ACC112 (cell line): ENCODE data around the gene WRAP53.
A peak's percentile ranks its signal among the peaks of the same experiment; 100 is the strongest.
"Not testable (repeated sequence)": the region's sequence is repeated elsewhere in the genome, so short reads cannot be mapped to it uniquely, and the experiment has no call there.

Experiments used
- H2AFZ ChIP-seq: fragments of 200-600 bp; sonication (generic); one replicate; pipeline ENCODE4 v1.6.0; 2017; ENCODE audit warnings: antibody characterized with exemption, low read length; ENCODE audit not compliant: unreplicated experiment
- H3K27ac ChIP-seq: fragments of 200-600 bp; sonication (generic); 2 replicates; pipeline ENCODE4 v1.5.1; 2014; ENCODE audit warnings: low read depth, mild to moderate bottlenecking, antibody characterized with exemption, low read length, moderate library complexity
- H3K27me3 ChIP-seq: fragments of 200-600 bp; sonication (generic); 2 replicates; pipeline ENCODE4 v1.6.1; 2014; ENCODE audit warnings: mild to moderate bottlenecking, antibody characterized with exemption, low read length, moderate library complexity, mixed read lengths; ENCODE audit not compliant: insufficient read depth
- H3K36me3 ChIP-seq: fragments of 200-600 bp; sonication (generic); 2 replicates; pipeline ENCODE4 v1.6.1; 2016; ENCODE audit warnings: mild to moderate bottlenecking, antibody characterized with exemption, low read length, moderate library complexity, mixed read lengths; ENCODE audit not compliant: insufficient read depth
- H3K4me1 ChIP-seq: fragments of 200-600 bp; sonication (generic); one replicate; pipeline ENCODE4 v1.6.1; 2016; ENCODE audit warnings: low read length, mixed read lengths; ENCODE audit not compliant: insufficient read depth, unreplicated experiment, control insufficient read depth
- H3K4me3 ChIP-seq: fragments of 200-600 bp; sonication (generic); 2 replicates; pipeline ENCODE4 v1.5.1; 2014; ENCODE audit warnings: mild to moderate bottlenecking, low read depth, low read length
- H3K79me2 ChIP-seq: fragments of 200-600 bp; sonication (generic); one replicate; pipeline ENCODE4 v1.6.0; 2016; ENCODE audit warnings: low read length; ENCODE audit not compliant: control insufficient read depth, unreplicated experiment, insufficient read depth

Gene WRAP53

GRCh38 chr17:7687908-7688807 lies at the start of gene WRAP53:
TSS of gene WRAP53 (plus strand) at chr17:7688477. CDS start at chr17:7688649, 172 bp downstream.
- peak within 1 kb of the TSS; percentile 98 for H3K27ac ChIP-seq
- H3K4me3 ChIP-seq: peak within 1 kb of the TSS; percentile 90
- H3K27me3 ChIP-seq: no peaks in the 10 kb centered on the region
- peak within 1 kb of the TSS; percentile 87 for H2AFZ ChIP-seq
- peaks cover 50% of the 10 kb centered on the region for H3K79me2 ChIP-seq
- peaks cover 6% of the 10 kb centered on the region; the same call in 1 of the 2 replicates for H3K36me3 ChIP-seq
- peaks cover 18% of the 10 kb centered on the region for H3K4me1 ChIP-seq

DNA sequence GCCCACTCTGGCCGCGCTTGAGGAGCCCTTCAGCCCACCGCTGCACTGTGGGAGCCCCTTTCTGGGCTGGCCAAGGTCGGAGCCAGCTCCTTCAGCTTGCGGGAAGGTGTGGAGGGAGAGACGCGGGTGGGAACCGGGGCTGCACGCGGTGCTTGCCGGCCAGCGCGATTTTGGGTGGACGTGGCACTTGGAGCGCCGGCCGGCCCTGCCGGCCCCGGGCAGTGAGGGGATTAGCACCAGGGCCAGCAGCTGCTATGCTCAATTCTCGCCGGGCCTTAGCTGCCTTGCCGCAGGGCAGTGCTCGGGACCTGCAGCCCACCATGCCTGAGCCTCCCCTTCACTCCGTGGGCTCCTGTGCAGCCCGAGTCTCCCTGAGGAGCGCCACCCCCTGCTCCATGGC lies 47.5 kb upstream of the WRAP53 start:
- no peak overlapping the region for H3K4me3 ChIP-seq
- no peaks in the 10 kb centered on the region for H3K36me3 ChIP-seq
- H3K27me3 ChIP-seq: no peaks in the 10 kb centered on the region
- no peaks in the 10 kb centered on the region for H3K4me1 ChIP-seq
- H2AFZ ChIP-seq: no peak overlapping the region
- no peak overlapping the region for H3K27ac ChIP-seq
- H3K79me2 ChIP-seq: no peaks in the 10 kb centered on the region

DNA sequence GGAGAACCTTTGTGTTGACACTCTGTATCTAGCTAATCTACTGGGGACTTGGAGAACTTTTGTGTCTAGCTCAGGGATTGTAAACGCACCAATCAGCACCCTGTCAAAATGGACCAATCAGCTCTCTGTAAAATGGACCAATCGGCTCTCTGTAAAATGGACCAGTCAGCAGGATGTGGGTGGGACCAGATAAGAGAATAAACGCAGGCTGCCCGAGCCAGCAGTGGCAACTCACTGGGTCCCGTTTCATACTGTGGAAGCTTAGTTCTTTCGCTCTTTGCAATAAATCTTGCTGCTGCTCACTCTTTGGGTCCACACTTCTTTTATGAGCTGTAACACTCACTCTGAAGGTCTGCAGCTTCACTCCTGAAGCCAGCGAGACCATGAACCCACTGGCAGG lies 46.6 kb upstream of the WRAP53 start:
- H3K4me3 ChIP-seq, H3K36me3 ChIP-seq, H3K27ac ChIP-seq, H3K27me3 ChIP-seq, H3K79me2 ChIP-seq, H3K4me1 ChIP-seq, H2AFZ ChIP-seq: not testable (repeated sequence)

DNA sequence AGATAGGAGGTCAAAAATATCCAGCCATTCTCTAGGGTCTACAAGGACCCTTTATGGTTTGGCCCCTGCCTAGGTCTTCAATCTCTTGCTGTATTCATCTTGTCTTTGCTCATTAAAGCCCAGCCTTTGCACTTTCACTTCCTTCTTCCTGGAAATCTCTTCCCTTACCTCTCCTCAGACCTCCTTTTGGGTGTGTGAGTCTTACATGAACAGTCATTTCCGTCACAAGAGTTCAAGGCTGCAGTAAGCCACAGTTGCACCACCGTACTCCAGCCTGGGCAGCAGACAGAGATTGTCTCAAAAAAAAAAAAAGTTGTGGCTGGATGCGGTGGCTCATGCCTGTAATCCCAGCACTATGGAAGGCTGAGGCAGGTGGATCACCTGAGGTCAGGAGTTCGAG lies 43.5 kb upstream of the WRAP53 start:
- Histone ChIP-seq H3K27me3 (peaks cover 6% of the 10 kb centered on the region; the same call in 1 of the 2 replicates), H3K36me3 (no peaks in the 10 kb centered on the region), H3K79me2 (no peaks in the 10 kb centered on the region), H3K27ac (no peak overlapping the region), H2AFZ (no peak overlapping the region), H3K4me3 (no peak overlapping the region), H3K4me1 (no peaks in the 10 kb centered on the region)

DNA sequence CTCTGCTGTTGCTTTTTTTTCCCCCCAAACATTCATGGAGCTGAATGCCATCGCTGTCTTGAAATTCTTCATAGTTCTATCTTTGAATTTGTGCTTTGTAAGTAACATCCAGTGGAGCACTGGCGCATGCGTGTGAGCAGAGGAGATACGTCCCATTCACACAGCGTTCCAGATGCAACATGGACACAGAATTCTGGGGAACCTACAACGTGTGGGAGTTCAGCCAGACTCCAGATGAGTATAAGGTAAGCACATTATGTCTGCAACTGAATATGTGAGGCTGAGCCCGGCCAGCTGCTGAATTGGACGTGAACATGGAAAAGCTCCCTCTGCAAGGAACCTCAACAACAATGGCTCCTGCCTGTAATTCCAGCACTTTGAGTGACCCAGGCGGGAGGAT lies 41.8 kb upstream of the WRAP53 start:
- no peak overlapping the region for H2AFZ ChIP-seq
- peaks cover 5% of the 10 kb centered on the region for H3K4me1 ChIP-seq
- H3K36me3 ChIP-seq: no peaks in the 10 kb centered on the region
- H3K27ac ChIP-seq: no peak overlapping the region
- peaks cover 22% of the 10 kb centered on the region for H3K27me3 ChIP-seq
- H3K4me3 ChIP-seq: no peak overlapping the region
- H3K79me2 ChIP-seq: no peaks in the 10 kb centered on the region

- Histone ChIP-seq H2AFZ (no peak overlapping the region), H3K36me3 (no peaks in the 10 kb centered on the region), H3K27me3 (peaks cover 28% of the 10 kb centered on the region), H3K27ac (no peak overlapping the region), H3K4me1 (peaks cover 5% of the 10 kb centered on the region), H3K79me2 (no peaks in the 10 kb centered on the region), H3K4me3 (no peak overlapping the region)
Observed at GRCh38 chr17:7647018-7647417, 41.3 kb upstream of the WRAP53 start.

DNA sequence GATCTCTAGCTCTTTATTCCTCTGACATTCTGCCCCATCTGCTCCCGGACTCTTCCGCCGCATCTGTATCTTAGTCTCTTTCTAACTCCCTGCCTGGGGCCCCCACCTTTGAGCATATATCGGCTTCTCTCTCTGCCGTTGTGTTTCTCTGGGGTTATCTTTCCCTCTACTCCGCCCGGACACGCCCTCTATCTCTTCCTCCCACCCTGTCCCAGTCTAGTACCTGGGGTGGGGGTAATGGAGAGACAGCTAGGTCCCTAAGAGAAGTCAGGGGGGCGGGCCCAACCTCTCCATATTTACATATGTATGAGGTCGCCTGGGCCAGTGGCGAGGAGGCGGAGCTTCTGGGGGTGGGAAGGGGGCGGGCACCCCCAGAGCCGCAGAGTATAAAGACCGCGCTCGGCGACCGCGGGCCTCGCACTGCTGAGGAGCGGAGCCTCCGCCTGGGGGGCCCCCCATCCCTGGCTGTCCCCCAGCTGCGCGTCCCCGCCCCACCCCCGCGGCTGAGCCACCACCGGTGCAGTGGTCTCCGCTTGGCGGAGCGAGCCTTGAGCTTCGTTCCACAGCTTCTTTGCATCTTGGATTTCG lies 37.7 kb upstream of the WRAP53 start, which contains the start of gene ATP1B2:
Gene ATP1B2 (plus strand): TSS at position 418 of the 588 bp plus-strand sequence. CDS start 593 bp downstream, outside the sequence.
- peaks cover 5% of the 10 kb centered on the region for H3K4me1 ChIP-seq
- peaks cover 50% of the 10 kb centered on the region for H3K27me3 ChIP-seq
- H3K79me2 ChIP-seq: no peaks in the 10 kb centered on the region
- H3K27ac ChIP-seq: no peak within 1 kb of the TSS
- no peak within 1 kb of the TSS for H2AFZ ChIP-seq
- H3K4me3 ChIP-seq: peak within 1 kb of the TSS; percentile 69
- H3K36me3 ChIP-seq: no peaks in the 10 kb centered on the region

- no peaks in the 10 kb centered on the region for H3K36me3 ChIP-seq
- peaks cover 50% of the 10 kb centered on the region for H3K27me3 ChIP-seq
- no peak overlapping the region for H2AFZ ChIP-seq
- H3K27ac ChIP-seq: no peak overlapping the region
- H3K4me3 ChIP-seq: peak overlapping the region; percentile 69
- peaks cover 5% of the 10 kb centered on the region for H3K4me1 ChIP-seq
- no peaks in the 10 kb centered on the region for H3K79me2 ChIP-seq
Observed at GRCh38 chr17:7651097-7651664, 37.1 kb upstream of the WRAP53 start.

DNA sequence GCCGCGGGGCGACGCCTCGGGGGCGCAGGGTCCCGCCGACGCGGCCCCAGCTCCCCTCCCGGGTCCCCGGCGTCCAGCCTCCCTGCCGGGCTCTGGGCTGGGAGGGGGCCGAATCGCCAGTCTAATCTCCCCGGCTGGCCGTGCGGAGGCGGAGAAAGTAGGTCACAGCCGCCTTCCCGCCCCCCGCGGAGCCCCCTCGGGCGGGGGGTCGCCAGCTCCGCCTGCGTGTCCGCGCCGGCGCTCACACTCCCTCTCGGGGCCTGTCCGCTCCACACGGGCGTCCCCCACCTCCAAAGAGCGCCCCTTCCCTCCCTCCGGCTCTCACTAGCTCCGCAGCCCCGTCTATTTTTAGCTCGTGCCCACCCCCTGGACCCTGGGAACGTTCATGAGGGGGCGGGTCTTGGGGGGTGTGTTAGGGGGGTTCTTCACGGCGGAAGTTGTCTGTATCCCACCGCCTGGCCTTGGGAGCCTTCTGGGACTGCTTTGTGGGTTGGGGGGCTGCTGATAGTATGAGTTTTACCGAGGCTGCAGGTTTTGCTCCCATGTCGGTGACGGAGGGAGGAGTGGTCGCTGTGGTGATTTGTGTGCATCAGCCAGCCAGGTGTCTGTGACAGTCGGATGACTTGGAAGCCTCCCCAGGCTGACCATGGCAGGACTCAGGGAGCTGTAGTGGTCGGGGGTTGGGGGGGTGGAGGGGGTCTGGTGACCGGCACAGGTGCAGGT lies 36.5 kb upstream of the WRAP53 start:
- Histone ChIP-seq H3K36me3 (no peaks in the 10 kb centered on the region), H3K79me2 (no peaks in the 10 kb centered on the region), H3K27me3 (peaks cover 50% of the 10 kb centered on the region), H3K4me1 (peaks cover 5% of the 10 kb centered on the region), H2AFZ (no peak overlapping the region), H3K27ac (no peak overlapping the region), H3K4me3 (peak overlapping the region; percentile 69)
